Measurements from ENCODE around the gene FAAP20. TPM values are rescaled to one million over a fixed set of nuclear protein-coding genes. Genes with fewer than 3 reads are reported as not detected.
A peak's percentile ranks its signal among the peaks of the same experiment; 100 is the strongest.

Gene FAAP20
- total RNA-seq, 8 experiments from 2014 or later, result 8.9 to 50.6 (median 25.5) TPM

DNA sequence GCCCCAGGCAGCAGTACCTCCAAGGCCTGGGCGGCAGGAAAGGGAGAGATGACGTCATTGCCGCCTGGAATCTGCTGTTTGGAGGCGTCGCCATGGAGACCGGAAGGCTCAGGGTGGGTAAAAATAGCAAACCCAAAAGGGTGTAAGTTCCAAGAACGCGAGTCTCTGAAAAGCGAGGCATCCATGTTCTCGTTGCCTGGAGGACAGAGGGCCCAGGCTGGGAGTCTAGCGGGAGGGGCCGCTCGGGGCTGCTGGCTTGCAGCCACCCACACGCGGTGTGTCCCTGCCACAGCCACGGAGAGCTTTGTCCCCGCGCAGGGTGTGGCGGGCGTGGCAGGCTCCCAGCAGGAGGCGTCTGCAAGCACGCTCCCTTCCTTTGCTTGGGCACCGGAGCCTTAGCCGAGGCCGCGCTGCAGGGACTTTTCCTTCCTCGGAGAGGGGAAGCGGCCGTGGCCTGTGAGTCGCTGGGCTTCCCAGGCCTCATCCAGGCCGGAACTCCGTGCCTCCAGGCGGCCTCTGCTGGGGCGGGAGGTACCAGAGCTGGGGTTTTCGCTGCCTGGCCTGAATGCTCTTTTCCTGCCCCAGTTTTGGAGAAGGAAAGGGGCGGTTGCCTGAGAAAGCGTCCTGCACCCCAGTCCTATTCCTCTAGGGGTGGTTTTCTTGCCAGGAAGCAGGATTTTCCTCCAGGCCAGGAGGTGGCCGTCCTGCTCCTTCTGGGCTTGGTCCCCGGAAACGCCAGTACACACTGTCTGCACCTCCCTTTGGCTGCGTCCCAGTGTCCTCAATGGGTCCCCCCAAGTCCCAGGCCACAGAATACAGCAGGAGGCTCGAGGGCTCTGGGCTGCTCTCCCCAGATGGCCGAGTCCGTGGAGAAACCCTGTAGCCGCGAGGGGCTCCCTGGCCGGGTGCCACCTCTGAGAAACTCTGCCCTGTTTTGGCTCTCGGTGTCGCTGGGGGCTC, 18.2 kb upstream of the FAAP20 start:
- ATAC-seq (replicated peaks in 6 of 8), result peak; percentile 65 to 79 (median 73)
- 0 to 82% (median 22%) methylated on average over 1 to 24 of the region's 49 CpGs; no CpG with 5 or more reads in 3 of the 10 experiments for whole genome bisulfite sequencing, 10 experiments
- H3K4me3 ChIP-seq, result peak overlapping the region in 3 of 5 donors; percentile 7 to 21 (median 13)
- peaks cover 46 to 60% of the 10 kb centered on the region in 2 donors for H3K4me1 ChIP-seq (replicated peaks in 1 of 2)
- H3K27ac ChIP-seq, result peak overlapping the region; percentile 86 to 92
- in situ Hi-C loops (cut with MboI; ENCODE audit: low pct_unique_long_range_greater_than_20kb in 2 of 9, low sequenced_read_pairs in 9 of 9, unreplicated experiment in 9 of 9), result loop anchor here in 2 of 9 experiments (25.0 kb wide), 2 partner anchors 149 to 174 kb away; partner anchors contain the start of genes MORN1 (in 1 of the 2) and RER1 (in 1 of the 2)

DNA sequence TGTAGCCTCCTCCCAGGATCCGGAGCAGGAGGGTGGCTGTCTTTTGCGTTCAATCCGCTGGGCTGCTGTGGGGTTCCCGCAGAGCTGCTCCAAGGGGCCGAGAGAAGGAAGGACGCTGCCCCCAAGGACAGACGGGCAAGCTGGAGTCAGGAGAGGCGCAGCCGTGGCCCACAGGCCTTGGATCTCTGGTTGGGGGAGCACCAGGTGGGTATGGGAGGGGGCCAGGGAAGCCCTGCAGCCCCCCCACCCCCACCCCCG, 17.6 kb upstream of the FAAP20 start:
- Histone ChIP-seq H3K27ac (peak overlapping the region; percentile 86 to 92), H3K4me1 (replicated peaks in 1 of 2) (peaks cover 46 to 66% of the 10 kb centered on the region in 2 donors), H3K4me3 (peak overlapping the region in 1 of 5 donors; percentile 21)
- peak in 6 of 8 experiments; percentile 15 to 58 (median 51) for ATAC-seq (replicated peaks in 6 of 8)
- 0% methylated on average over 1 of the region's 10 CpGs; no CpG with 5 or more reads in 9 of the 10 experiments for WGBS, 10 experiments
- in situ Hi-C loops (cut with MboI; ENCODE audit: low pct_unique_long_range_greater_than_20kb in 2 of 9, low sequenced_read_pairs in 9 of 9, unreplicated experiment in 9 of 9), result loop anchor here in 2 of 9 experiments (25.0 kb wide), 2 partner anchors 150 to 175 kb away; partner anchors contain the start of genes MORN1 (in 1 of the 2) and RER1 (in 1 of the 2)

- Histone ChIP-seq H3K27ac (no peak overlapping the region), H3K4me1 (replicated peaks in 1 of 2) (peaks cover 46 to 72% of the 10 kb centered on the region in 2 donors), H3K4me3 (no peak overlapping the region)
- in situ Hi-C loops (cut with MboI; ENCODE audit: low pct_unique_long_range_greater_than_20kb in 2 of 9, low sequenced_read_pairs in 9 of 9, unreplicated experiment in 9 of 9), result loop anchor here in 2 of 9 experiments (25.0 kb wide), 2 partner anchors 152 to 177 kb away; partner anchors contain the start of genes MORN1 (in 1 of the 2) and RER1 (in 1 of the 2)
- no peak for ATAC-seq (replicated peaks in 6 of 8)
- WGBS, 10 experiments, result 84 to 100% (median 91%) methylated on average over 1 to 10 of the region's 13 CpGs; no CpG with 5 or more reads in 5 of the 10 experiments
These were observed 16.2 kb upstream of the FAAP20 start for GRCh38 chr1:2210786-2211185.

DNA sequence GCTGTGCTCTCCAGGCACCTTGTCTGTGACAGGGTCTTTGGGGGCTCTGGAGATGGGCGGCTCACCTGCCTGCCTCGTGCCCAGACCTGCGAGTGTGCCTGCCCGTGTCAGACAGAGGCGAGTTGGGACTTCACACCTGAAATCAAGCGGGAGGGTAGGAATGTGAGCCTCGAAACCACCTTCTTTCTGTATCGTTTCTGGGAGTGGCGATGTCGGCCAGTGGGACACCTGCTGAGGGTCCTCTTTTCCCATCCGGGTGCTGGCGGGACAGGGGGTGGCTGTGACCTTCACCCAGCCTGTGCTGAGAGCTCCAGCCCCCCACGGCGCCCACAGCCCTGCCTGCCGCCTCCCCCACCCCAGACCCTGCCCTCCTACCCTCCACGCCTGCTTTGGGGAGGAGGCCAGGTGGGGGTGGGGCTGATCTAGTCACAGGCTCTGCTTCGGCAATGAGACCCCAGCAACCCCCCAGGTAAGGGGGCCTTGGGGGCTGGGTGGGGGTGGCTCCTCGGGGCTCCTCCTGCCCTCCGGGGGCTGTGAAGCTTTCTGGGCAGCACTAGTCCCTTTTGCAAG, 15.6 kb upstream of the FAAP20 start:
- in situ Hi-C loops (cut with MboI; ENCODE audit: low pct_unique_long_range_greater_than_20kb in 2 of 9, low sequenced_read_pairs in 9 of 9, unreplicated experiment in 9 of 9), result loop anchor here in 2 of 9 experiments (25.0 kb wide), 2 partner anchors 152 to 177 kb away; partner anchors contain the start of genes MORN1 (in 1 of the 2) and RER1 (in 1 of the 2)
- no peak for ATAC-seq (replicated peaks in 6 of 8)
- peak overlapping the region in 1 of 2 donors; percentile 28 for H3K27ac ChIP-seq
- H3K4me3 ChIP-seq, result no peak overlapping the region
- H3K4me1 ChIP-seq (replicated peaks in 1 of 2), result peaks cover 47 to 74% of the 10 kb centered on the region in 2 donors
- WGBS, 10 experiments, result no CpG with 5 or more reads among the region's 19 CpGs

DNA sequence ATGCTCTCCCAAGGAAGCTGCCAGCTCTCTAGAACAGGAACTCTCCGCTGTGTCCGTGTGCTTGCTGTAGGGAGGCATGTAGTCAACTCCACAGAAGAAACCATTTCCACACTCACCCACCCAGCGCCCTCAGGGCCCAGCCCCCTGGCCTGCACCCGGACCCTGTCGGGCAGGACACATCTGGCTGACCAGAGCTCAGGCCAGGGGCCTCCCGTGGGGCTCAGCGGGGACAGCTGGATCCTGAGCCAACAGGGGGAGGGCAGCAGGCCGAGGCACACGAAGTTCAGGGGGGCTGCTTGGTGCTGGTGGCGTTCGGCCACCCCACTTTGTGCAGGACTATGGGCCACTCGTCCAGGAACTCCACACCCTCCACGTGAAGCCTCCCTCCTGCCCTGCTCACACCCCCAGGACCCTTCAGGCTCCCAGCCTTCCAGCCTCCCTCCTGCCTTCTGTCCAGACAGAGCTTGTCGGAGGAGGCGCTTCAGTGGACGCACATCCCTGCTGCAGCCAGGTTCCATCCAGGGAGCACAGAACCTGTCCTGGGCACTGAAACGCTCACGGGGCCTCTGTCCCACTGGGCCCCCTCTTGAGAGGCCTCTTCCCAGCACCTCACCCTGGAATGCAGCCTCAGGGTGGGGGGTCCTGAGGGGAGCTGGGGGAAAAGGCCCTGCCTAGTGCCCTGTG, 15.0 kb upstream of the FAAP20 start:
- in situ Hi-C loops (cut with MboI; ENCODE audit: low pct_unique_long_range_greater_than_20kb in 2 of 9, low sequenced_read_pairs in 9 of 9, unreplicated experiment in 9 of 9), result loop anchor here in 2 of 9 experiments (25.0 kb wide), 2 partner anchors 153 to 178 kb away; partner anchors contain the start of genes MORN1 (in 1 of the 2) and RER1 (in 1 of the 2)
- WGBS, 10 experiments, result 37 to 70% (median 53%) methylated on average over 2 to 5 of the region's 18 CpGs; no CpG with 5 or more reads in 6 of the 10 experiments
- H3K4me3 ChIP-seq, result no peak overlapping the region
- H3K27ac ChIP-seq, result peak overlapping the region in 1 of 2 donors; percentile 28
- ATAC-seq (replicated peaks in 6 of 8), result no peak
- H3K4me1 ChIP-seq (replicated peaks in 1 of 2), result peaks cover 41 to 68% of the 10 kb centered on the region in 2 donors

GRCh38 chr1:2208309-2209239, 14.0 kb upstream of the FAAP20 start:
- 5 to 80% (median 57%) methylated on average over 2 to 13 of the region's 24 CpGs; no CpG with 5 or more reads in 3 of the 10 experiments for WGBS, 10 experiments
- peak in 1 of 8 experiments; percentile 18 for ATAC-seq (replicated peaks in 6 of 8)
- Histone ChIP-seq H3K4me3 (no peak overlapping the region), H3K27ac (peak overlapping the region in 1 of 2 donors; percentile 28), H3K4me1 (replicated peaks in 1 of 2) (peaks cover 40 to 67% of the 10 kb centered on the region in 2 donors)
- in situ Hi-C loops (cut with MboI; ENCODE audit: low pct_unique_long_range_greater_than_20kb in 2 of 9, low sequenced_read_pairs in 9 of 9, unreplicated experiment in 9 of 9), result loop anchor here in 2 of 9 experiments (25.0 kb wide), 2 partner anchors 154 to 179 kb away; partner anchors contain the start of genes MORN1 (in 1 of the 2) and RER1 (in 1 of the 2)

DNA sequence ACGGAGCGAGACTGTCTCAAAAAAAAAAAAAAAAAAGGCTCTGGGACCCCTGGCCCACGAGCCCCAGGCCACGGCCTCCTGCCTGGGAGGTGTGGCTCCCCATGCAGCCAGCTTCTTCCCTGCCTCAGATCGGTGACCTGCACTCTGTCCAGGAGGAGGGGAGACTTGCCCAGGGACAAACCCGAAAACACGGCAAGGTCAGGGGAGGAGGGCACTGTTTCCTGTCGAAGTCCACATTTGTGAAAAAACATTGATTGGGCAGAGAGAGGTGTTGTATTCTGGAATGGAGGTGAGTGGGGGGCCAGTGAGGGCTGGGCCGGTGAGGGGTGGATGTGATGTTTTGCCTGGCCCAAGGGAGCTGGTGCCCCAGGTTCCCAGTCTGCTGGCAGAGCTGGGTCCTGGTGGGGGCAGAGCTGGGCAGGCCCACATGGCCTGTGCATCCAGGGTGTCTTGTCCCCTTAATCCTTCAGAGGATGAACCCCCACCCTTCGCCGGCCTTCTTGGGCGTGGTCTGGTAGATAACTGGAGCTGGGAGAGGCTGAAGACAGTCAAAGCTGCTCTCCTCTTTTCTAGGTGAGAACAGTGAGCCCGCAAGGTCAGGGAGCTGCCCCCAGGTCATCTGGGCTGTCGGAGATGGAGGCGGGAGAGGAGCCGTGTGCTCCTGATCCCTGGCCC, 12.4 kb upstream of the FAAP20 start:
- no peak for ATAC-seq (replicated peaks in 6 of 8)
- in situ Hi-C loops (cut with MboI; ENCODE audit: low pct_unique_long_range_greater_than_20kb in 2 of 9, low sequenced_read_pairs in 9 of 9, unreplicated experiment in 9 of 9), result loop anchor here in 2 of 9 experiments (25.0 kb wide), 2 partner anchors 155 to 180 kb away; partner anchors contain the start of genes MORN1 (in 1 of the 2) and RER1 (in 1 of the 2)
- peaks cover 31 to 58% of the 10 kb centered on the region in 2 donors for H3K4me1 ChIP-seq (replicated peaks in 1 of 2)
- no peak overlapping the region for H3K27ac ChIP-seq
- H3K4me3 ChIP-seq, result no peak overlapping the region
- WGBS, 10 experiments, result 39 to 100% (median 65%) methylated on average over 1 to 8 of the region's 16 CpGs; no CpG with 5 or more reads in 5 of the 10 experiments

- peak overlapping the region; percentile 2 to 17 (median 14) for H3K4me3 ChIP-seq
- peak; percentile 25 to 73 (median 65) for ATAC-seq (replicated peaks in 6 of 8)
- H3K4me1 ChIP-seq (replicated peaks in 1 of 2), result peaks cover 28 to 56% of the 10 kb centered on the region in 2 donors
- 8 to 56% (median 21%) methylated on average over 4 to 20 of the region's 84 CpGs; no CpG with 5 or more reads in 7 of the 10 experiments for WGBS, 10 experiments
- in situ Hi-C loops (cut with MboI; ENCODE audit: low pct_unique_long_range_greater_than_20kb in 2 of 9, low sequenced_read_pairs in 9 of 9, unreplicated experiment in 9 of 9), result loop anchor here in 2 of 9 experiments (25.0 kb wide), 2 partner anchors 157 to 182 kb away; partner anchors contain the start of genes MORN1 (in 1 of the 2) and RER1 (in 1 of the 2)
- peak overlapping the region; percentile 17 to 19 for H3K27ac ChIP-seq
These were observed 10.8 kb upstream of the FAAP20 start for GRCh38 chr1:2205191-2205952.

- H3K4me3 ChIP-seq, result peak overlapping the region; percentile 17 to 35 (median 30)
- peak; percentile 9 to 73 (median 64) for ATAC-seq (replicated peaks in 6 of 8)
- in situ Hi-C loops (cut with MboI; ENCODE audit: low pct_unique_long_range_greater_than_20kb in 2 of 9, low sequenced_read_pairs in 9 of 9, unreplicated experiment in 9 of 9), result loop anchor here in 2 of 9 experiments (25.0 kb wide), 2 partner anchors 158 to 183 kb away; partner anchors contain the start of genes MORN1 (in 1 of the 2) and RER1 (in 1 of the 2)
- peaks cover 31 to 56% of the 10 kb centered on the region in 2 donors for H3K4me1 ChIP-seq (replicated peaks in 1 of 2)
- 0 to 5% (median 0%) methylated on average over 1 to 14 of the region's 60 CpGs; no CpG with 5 or more reads in 6 of the 10 experiments for WGBS, 10 experiments
- H3K27ac ChIP-seq, result peak overlapping the region; percentile 28 to 72
These were observed 10.0 kb upstream of the FAAP20 start for GRCh38 chr1:2204415-2205190.

Data from motor neuron (in vitro differentiated cells).